Skeletal muscle tissue (tissue), 4 donors: ENCODE results near the gene TDRD1. TPM values are rescaled to one million over a fixed set of nuclear protein-coding genes. Genes with fewer than 3 reads are reported as not detected.

ENCODE experiments used
- H3K27ac ChIP-seq: one replicate; pipeline ENCODE4 v1.7.0; 2013; ENCODE audit warnings: mild to moderate bottlenecking, low read depth, low read length, inconsistent platforms
- H3K27me3 ChIP-seq, 3 donors: one replicate each; pipeline ENCODE4 v1.7.0; 2013; ENCODE audit warnings: low read length in 3 of 3; ENCODE audit not compliant: control insufficient read depth in 3 of 3, insufficient read depth in 3 of 3
- H3K36me3 ChIP-seq, 3 donors: one replicate each; pipeline ENCODE4 v1.7.0; 2013; ENCODE audit warnings: low read length in 3 of 3; ENCODE audit not compliant: control insufficient read depth in 3 of 3, insufficient read depth in 3 of 3
- H3K4me1 ChIP-seq, 3 donors: one replicate each; pipeline ENCODE4 v1.7.0; 2013; ENCODE audit warnings: low read length in 3 of 3, mild to moderate bottlenecking in 3 of 3; ENCODE audit not compliant: control insufficient read depth in 3 of 3, insufficient read depth in 3 of 3
- H3K4me3 ChIP-seq, 3 donors: one replicate each; pipeline ENCODE4 v1.7.0; 2013; ENCODE audit warnings: low read length in 3 of 3
- H3K9ac ChIP-seq, 3 donors: one replicate each; pipeline ENCODE4 v1.7.0; 2013; ENCODE audit warnings: low read length in 3 of 3, mild to moderate bottlenecking in 3 of 3, moderate library complexity in 2 of 3, low read depth in 1 of 3
- H3K9me3 ChIP-seq, 3 donors: one replicate each; pipeline ENCODE4 v1.7.0; 2013; ENCODE audit warnings: low read length in 3 of 3; ENCODE audit not compliant: control insufficient read depth in 3 of 3
- total RNA-seq: library from RNA; depleted of rRNA; stranded (reverse); fragments of >200 nt; gene quantifications from one replicate; pipeline ENCODE4 v1.2.3, GENCODE V29; 2014
- donor health status: Osteomylitis.

TDRD1 gene
- total RNA-seq, 1 donor from 2014 or later, result 0.52 TPM

GRCh38 chr10:114221235-114221634, 42.1 kb downstream of the TDRD1 start:
- H3K27me3 ChIP-seq, result no peaks in the 10 kb centered on the region
- no peak overlapping the region for H3K9ac ChIP-seq
- H3K4me3 ChIP-seq, result no peak overlapping the region
- no peaks in the 10 kb centered on the region for H3K36me3 ChIP-seq
- H3K27ac ChIP-seq, result no peak overlapping the region
- peaks cover 0 to 8% (median 7%) of the 10 kb centered on the region in 3 donors for H3K4me1 ChIP-seq
- no peaks in the 10 kb centered on the region for H3K9me3 ChIP-seq

GRCh38 chr10:114223066-114223465, 43.9 kb downstream of the TDRD1 start:
- no peak overlapping the region for H3K27ac ChIP-seq
- no peak overlapping the region for H3K4me3 ChIP-seq
- H3K9ac ChIP-seq, result no peak overlapping the region
- no peaks in the 10 kb centered on the region for H3K9me3 ChIP-seq
- H3K4me1 ChIP-seq, result peaks cover 0 to 8% (median 7%) of the 10 kb centered on the region in 3 donors
- no peaks in the 10 kb centered on the region for H3K36me3 ChIP-seq
- no peaks in the 10 kb centered on the region for H3K27me3 ChIP-seq

DNA sequence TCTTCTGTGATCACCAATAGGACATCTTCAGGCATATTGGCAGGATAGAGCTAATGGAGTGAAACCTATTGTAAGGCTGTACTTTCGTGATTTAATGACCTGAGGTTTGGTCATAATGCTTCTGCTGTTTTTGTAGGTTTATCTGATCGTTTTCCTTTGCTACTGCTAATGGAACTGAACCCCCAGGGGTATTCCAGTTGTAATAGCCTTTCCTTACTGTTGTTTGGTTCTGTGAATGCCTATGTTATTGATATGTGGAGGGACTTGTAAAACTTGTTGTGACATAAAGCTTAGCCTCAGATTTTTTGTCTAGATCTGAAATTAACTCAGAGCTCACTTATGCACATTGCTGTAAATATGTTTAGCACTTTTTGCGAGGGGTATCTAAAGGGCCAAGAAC, 49.0 kb downstream of the TDRD1 start:
- Histone ChIP-seq H3K4me3 (no peak overlapping the region), H3K27ac (no peak overlapping the region), H3K9ac (no peak overlapping the region), H3K27me3 (no peaks in the 10 kb centered on the region), H3K4me1 (peaks cover 0 to 7% (median 7%) of the 10 kb centered on the region in 3 donors), H3K36me3 (no peaks in the 10 kb centered on the region), H3K9me3 (no peaks in the 10 kb centered on the region)

DNA sequence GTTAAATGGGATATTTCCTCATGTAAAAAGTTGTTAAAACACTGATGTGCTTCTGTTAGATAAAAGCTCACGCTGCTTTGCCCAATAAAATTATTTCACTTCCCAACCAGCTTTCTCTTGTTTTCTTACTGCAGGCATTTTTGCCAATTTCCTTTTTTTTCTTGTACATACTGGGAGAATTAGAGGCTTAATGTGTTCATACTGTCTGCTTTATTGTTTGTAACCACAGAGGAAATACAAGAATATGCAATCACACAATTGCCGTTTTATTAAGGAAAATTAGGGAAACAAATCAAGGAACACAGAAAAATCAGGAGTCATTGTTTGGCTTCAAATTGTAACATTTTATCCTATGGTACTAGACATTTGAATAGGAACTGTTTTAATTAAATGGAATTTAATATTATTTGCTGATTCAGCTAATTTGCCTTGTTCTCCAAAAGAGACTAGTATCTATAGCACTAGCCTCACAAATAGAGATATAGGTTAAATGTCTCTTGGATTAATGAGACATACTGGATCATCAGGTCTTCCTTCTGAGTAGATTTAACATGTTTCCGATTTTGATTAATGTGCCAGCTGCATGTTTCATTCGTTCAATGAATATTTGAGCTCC, 53.5 kb downstream of the TDRD1 start:
- Histone ChIP-seq H3K4me3 (no peak overlapping the region), H3K36me3 (no peaks in the 10 kb centered on the region), H3K9ac (no peak overlapping the region), H3K9me3 (no peaks in the 10 kb centered on the region), H3K4me1 (no peaks in the 10 kb centered on the region), H3K27ac (no peak overlapping the region), H3K27me3 (peaks cover 2 to 6% (median 3%) of the 10 kb centered on the region in 3 donors)

GRCh38 chr10:114233482-114233881, 54.3 kb downstream of the TDRD1 start:
- no peaks in the 10 kb centered on the region for H3K36me3 ChIP-seq
- no peak overlapping the region for H3K27ac ChIP-seq
- H3K9me3 ChIP-seq, result no peaks in the 10 kb centered on the region
- no peak overlapping the region for H3K4me3 ChIP-seq
- H3K4me1 ChIP-seq, result no peaks in the 10 kb centered on the region
- no peak overlapping the region for H3K9ac ChIP-seq
- H3K27me3 ChIP-seq, result peaks cover 2 to 13% (median 7%) of the 10 kb centered on the region in 3 donors

DNA sequence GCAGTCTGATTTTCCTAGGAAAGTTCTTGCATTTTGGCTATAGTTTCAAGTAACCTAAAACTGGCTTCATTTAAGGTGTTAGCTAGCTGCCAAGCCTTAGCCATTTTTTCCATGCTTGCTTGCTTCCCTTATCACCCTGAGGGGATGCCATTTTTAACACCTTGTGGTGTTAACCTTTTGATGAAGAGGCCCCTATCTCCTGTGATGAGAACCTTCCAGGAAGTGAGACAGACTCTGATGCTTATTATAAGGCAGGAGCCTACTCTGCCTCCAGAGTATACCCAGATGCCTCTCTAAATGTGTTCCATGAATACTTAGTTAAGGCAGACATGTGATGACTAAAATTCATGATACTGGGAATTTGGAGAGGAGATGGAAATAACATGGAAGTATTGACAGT, 55.0 kb downstream of the TDRD1 start:
- H3K27me3 ChIP-seq, result peaks cover 5 to 18% (median 11%) of the 10 kb centered on the region in 3 donors
- H3K4me1 ChIP-seq, result peaks cover 0 to 2% (median 2%) of the 10 kb centered on the region in 3 donors
- H3K9ac ChIP-seq, result no peak overlapping the region
- no peaks in the 10 kb centered on the region for H3K9me3 ChIP-seq
- H3K36me3 ChIP-seq, result no peaks in the 10 kb centered on the region
- no peak overlapping the region for H3K27ac ChIP-seq
- H3K4me3 ChIP-seq, result no peak overlapping the region

DNA sequence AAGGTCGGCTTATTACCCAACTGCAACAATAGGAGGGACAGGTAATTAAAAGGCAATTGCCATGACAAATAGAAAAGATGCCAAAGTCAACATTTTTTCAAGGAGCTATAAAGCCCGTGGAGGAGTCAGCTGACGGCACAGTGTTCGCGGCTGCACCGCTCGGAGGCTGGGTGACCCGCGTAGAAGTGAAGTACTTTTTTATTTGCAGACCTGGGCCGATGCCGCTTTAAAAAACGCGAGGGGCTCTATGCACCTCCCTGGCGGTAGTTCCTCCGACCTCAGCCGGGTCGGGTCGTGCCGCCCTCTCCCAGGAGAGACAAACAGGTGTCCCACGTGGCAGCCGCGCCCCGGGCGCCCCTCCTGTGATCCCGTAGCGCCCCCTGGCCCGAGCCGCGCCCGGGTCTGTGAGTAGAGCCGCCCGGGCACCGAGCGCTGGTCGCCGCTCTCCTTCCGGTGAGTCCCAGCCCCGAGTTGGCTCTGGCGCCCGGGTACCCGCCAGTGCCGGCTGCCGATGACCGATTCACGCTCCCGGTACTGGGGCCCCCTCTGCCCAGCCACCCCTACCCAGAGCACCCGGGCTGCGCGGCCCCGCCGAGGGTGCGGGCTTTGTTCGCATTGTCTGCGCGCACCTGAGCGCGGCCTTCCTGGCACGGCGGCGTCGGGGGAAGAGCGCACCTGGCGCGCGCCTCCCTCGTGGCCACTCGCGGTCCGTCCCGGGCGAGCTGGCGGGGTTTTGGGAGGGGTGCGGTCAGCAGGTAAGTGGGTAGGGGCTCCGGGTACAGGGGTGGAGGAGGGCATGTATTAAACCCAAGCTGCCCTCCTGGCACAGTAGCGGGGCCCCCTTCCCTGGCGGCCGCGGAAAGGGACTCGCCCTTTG, 60.2 kb downstream of the TDRD1 start, which contains the start of gene VWA2:
Gene VWA2 (plus strand): TSS at position 138 of the 877 bp plus-strand sequence. CDS start 9,460 bp downstream, outside the sequence.
- no peaks in the 10 kb centered on the region for H3K36me3 ChIP-seq
- H3K9ac ChIP-seq, result peak within 1 kb of the TSS in 1 of 3 donors; percentile 54
- H3K4me3 ChIP-seq, result peak within 1 kb of the TSS; percentile 54 to 68 (median 65)
- H3K4me1 ChIP-seq, result peaks cover 0 to 6% (median 2%) of the 10 kb centered on the region in 3 donors
- H3K27me3 ChIP-seq, result peaks cover 18 to 43% (median 30%) of the 10 kb centered on the region in 3 donors
- no peaks in the 10 kb centered on the region for H3K9me3 ChIP-seq
- H3K27ac ChIP-seq, result no peak within 1 kb of the TSS

DNA sequence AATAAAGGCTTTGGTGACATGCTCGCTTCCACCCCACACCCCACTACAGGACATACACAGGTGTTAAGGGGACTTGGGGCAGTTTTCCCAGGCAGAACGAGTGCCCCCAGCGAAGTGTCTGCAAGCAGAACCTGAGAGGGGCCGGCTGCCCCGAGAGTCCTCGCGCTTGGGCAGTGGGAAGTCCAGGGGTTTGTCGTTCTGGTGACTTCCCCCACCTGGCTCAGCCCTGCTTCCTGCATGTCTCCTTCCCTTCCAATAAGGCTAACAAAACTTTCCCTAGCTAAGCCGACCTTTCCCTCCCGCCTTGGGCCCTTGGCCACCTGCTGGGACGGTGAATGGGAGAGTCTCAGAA, 60.8 kb downstream of the TDRD1 start:
- Histone ChIP-seq H3K27me3 (peaks cover 18 to 43% (median 36%) of the 10 kb centered on the region in 3 donors), H3K27ac (no peak overlapping the region), H3K4me1 (peaks cover 0 to 6% (median 2%) of the 10 kb centered on the region in 3 donors), H3K4me3 (no peak overlapping the region), H3K9me3 (no peaks in the 10 kb centered on the region), H3K36me3 (no peaks in the 10 kb centered on the region), H3K9ac (no peak overlapping the region)

GRCh38 chr10:114242235-114242634, 63.1 kb downstream of the TDRD1 start:
- Histone ChIP-seq H3K27ac (no peak overlapping the region), H3K9me3 (no peaks in the 10 kb centered on the region), H3K9ac (no peak overlapping the region), H3K36me3 (no peaks in the 10 kb centered on the region), H3K4me1 (peaks cover 0 to 6% (median 2%) of the 10 kb centered on the region in 3 donors), H3K27me3 (peaks cover 16 to 38% (median 33%) of the 10 kb centered on the region in 3 donors), H3K4me3 (no peak overlapping the region)

- Histone ChIP-seq H3K27me3 (peaks cover 16 to 29% (median 29%) of the 10 kb centered on the region in 3 donors), H3K27ac (no peak overlapping the region), H3K9ac (no peak overlapping the region), H3K4me3 (no peak overlapping the region), H3K9me3 (no peaks in the 10 kb centered on the region), H3K36me3 (no peaks in the 10 kb centered on the region), H3K4me1 (peaks cover 0 to 6% (median 2%) of the 10 kb centered on the region in 3 donors)
Observed at GRCh38 chr10:114243661-114244060, 64.5 kb downstream of the TDRD1 start.
